ENCODE data around the gene PHKA1. TPM values are rescaled to one million over a fixed set of nuclear protein-coding genes. Genes with fewer than 3 reads are reported as not detected.

PHKA1 gene
- total RNA-seq, 1 donor from 2014 or later: 3.9 TPM

GRCh38 chrX:72662020-72662747, 51.9 kb downstream of the PHKA1 start:
- Histone ChIP-seq H3K27ac (no peak overlapping the region), H3K27me3 (ENCODE audit: low read depth) (no peaks in the 10 kb centered on the region), H3K4me1 (no peaks in the 10 kb centered on the region), H3K36me3 (no peaks in the 10 kb centered on the region), H3K4me3 (no peak overlapping the region), H3K9me3 (no peaks in the 10 kb centered on the region)
- ATAC-seq: no peak
- intact Hi-C loops (cut with DNase I): no loop called here
- no peak for DNase-seq
- no peak for TF ChIP-seq CTCF (IDR thresholded peaks at IDR 0.05)

GRCh38 chrX:72659723-72660122, 54.4 kb downstream of the PHKA1 start:
- no peaks in the 10 kb centered on the region for H3K4me1 ChIP-seq
- TF ChIP-seq CTCF (IDR thresholded peaks at IDR 0.05): no peak

GRCh38 chrX:72652082-72652481, 62.0 kb downstream of the PHKA1 start:
- ATAC-seq (no peak), DNase-seq (no peak)
- no peak overlapping the region for H3K27ac ChIP-seq
- no peak overlapping the region for H3K4me3 ChIP-seq
- TF ChIP-seq CTCF (IDR thresholded peaks at IDR 0.05): no peak
- no peaks in the 10 kb centered on the region for H3K27me3 ChIP-seq (ENCODE audit: low read depth)
- H3K9me3 ChIP-seq: no peaks in the 10 kb centered on the region
- intact Hi-C loops (cut with DNase I): no loop called here
- H3K4me1 ChIP-seq: no peaks in the 10 kb centered on the region
- no peaks in the 10 kb centered on the region for H3K36me3 ChIP-seq

More at GRCh38 chrX:72659723-72660122, 54.4 kb downstream of the PHKA1 start:
- intact Hi-C loops (cut with DNase I): no loop called here
- Histone ChIP-seq H3K27ac (no peak overlapping the region), H3K9me3 (no peaks in the 10 kb centered on the region), H3K36me3 (no peaks in the 10 kb centered on the region), H3K27me3 (ENCODE audit: low read depth) (no peaks in the 10 kb centered on the region), H3K4me3 (no peak overlapping the region)
- no peak for DNase-seq
- no peak for ATAC-seq

DNA sequence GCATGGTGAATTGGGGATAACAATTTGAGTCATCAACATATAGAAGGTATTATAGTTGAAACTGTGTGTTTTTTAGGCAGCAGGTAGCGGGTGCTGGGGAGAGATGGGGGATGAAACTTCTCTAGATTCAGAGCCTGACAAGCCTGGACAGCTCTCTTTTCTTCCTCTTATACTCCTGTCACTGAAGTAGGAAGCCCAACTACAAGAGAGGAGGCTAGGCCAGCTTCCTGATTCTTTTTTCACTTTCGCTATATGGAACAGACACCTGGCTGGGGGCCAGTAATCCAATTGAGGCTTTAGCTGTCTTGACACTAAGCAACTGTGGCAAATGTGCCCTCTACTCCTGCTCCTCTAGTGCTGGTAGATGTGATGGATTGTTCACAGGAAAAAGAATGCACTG, 69.2 kb downstream of the PHKA1 start:
- Histone ChIP-seq H3K27me3 (ENCODE audit: low read depth) (no peaks in the 10 kb centered on the region), H3K36me3 (no peaks in the 10 kb centered on the region), H3K4me3 (no peak overlapping the region), H3K27ac (no peak overlapping the region), H3K4me1 (no peaks in the 10 kb centered on the region), H3K9me3 (no peaks in the 10 kb centered on the region)
- ATAC-seq: no peak
- TF ChIP-seq CTCF (IDR thresholded peaks at IDR 0.05): no peak
- intact Hi-C loops (cut with DNase I): no loop called here
- DNase-seq: no peak

DNA sequence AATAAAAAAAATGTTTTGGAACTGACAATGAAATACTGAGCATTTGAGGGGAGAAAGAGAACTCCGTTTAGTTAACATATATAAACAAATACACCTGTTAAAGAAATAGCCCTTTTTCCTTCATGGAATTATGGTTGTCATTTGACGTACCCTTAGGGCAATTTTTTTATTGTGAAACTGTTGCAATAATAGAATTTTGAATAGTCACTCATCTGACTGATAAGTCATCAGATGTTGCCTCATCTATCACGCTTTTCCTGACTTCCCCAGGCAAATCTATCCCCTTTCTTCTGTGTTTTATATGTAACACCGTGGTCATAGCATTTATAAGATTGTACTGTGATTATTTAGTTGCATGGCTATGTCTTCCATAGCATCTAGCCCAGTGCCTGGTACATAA, 72.5 kb downstream of the PHKA1 start:
- Histone ChIP-seq H3K4me1 (no peaks in the 10 kb centered on the region), H3K36me3 (no peaks in the 10 kb centered on the region), H3K9me3 (no peaks in the 10 kb centered on the region), H3K27me3 (ENCODE audit: low read depth) (no peaks in the 10 kb centered on the region), H3K4me3 (no peak overlapping the region), H3K27ac (no peak overlapping the region)
- intact Hi-C loops (cut with DNase I): no loop called here
- ATAC-seq (no peak), DNase-seq (no peak)
- no peak for TF ChIP-seq CTCF (IDR thresholded peaks at IDR 0.05)
